ENCODE results near the gene HACD3.
"Not testable (repeated sequence)": the region's sequence is repeated elsewhere in the genome, so short reads cannot be mapped to it uniquely, and the experiment has no call there.

The HACD3 gene

GRCh38 chr15:65530318-65531111 lies at the start of gene HACD3:
TSS of gene HACD3 (plus strand) at chr15:65530463. CDS start at chr15:65530632, 169 bp downstream.
- DNase-seq, result peak; percentile 92

- no peak for DNase-seq
Observed at GRCh38 chr15:65484876-65485275, 45.4 kb upstream of the HACD3 start.

- no peak for DNase-seq
Observed at GRCh38 chr15:65494076-65494475, 36.2 kb upstream of the HACD3 start.

- no peak for DNase-seq
Observed at GRCh38 chr15:65509321-65509720, 20.9 kb upstream of the HACD3 start.

- DNase-seq, result no peak
Observed at GRCh38 chr15:65512189-65512588, 18.1 kb upstream of the HACD3 start.

- peak; percentile 82 for DNase-seq
Observed at GRCh38 chr15:65512807-65513416, 17.4 kb upstream of the HACD3 start.

- DNase-seq, result peak; percentile 97
Observed at GRCh38 chr15:65516997-65517865, 13.0 kb upstream of the HACD3 start, which contains the start of gene DPP8. TSS of gene DPP8 (minus strand) at chr15:65517689. CDS start at chr15:65512553, 5,136 bp downstream.

GRCh38 chr15:65517866-65518207 lies 12.4 kb upstream of the HACD3 start:
- no peak for DNase-seq

GRCh38 chr15:65518633-65519285 lies 11.5 kb upstream of the HACD3 start:
- no peak for DNase-seq

- no peak for DNase-seq
Observed at GRCh38 chr15:65521350-65521749, 8.9 kb upstream of the HACD3 start.

- no peak for DNase-seq
Observed at GRCh38 chr15:65524226-65524625, 6.0 kb upstream of the HACD3 start.

GRCh38 chr15:65525622-65526021 lies 4.6 kb upstream of the HACD3 start:
- no peak for DNase-seq

- DNase-seq, result no peak
Observed at GRCh38 chr15:65528461-65529060, 1.7 kb upstream of the HACD3 start.

- DNase-seq, result no peak
Observed at GRCh38 chr15:65529762-65530317, 423 bp upstream of the HACD3 start.

GRCh38 chr15:65532738-65533051 lies 2.4 kb downstream of the HACD3 start:
- peak; percentile 37 for DNase-seq

- no peak for DNase-seq
Observed at GRCh38 chr15:65533057-65533756, 2.9 kb downstream of the HACD3 start.

GRCh38 chr15:65535192-65535591 lies 4.9 kb downstream of the HACD3 start:
- DNase-seq, result no peak

- no peak for DNase-seq
Observed at GRCh38 chr15:65540314-65540713, 10.1 kb downstream of the HACD3 start.

GRCh38 chr15:65541231-65541820 lies 11.1 kb downstream of the HACD3 start:
- DNase-seq, result no peak

- no peak for DNase-seq
Observed at GRCh38 chr15:65547841-65548240, 17.6 kb downstream of the HACD3 start.

GRCh38 chr15:65549288-65549687 lies 19.0 kb downstream of the HACD3 start:
- not testable (repeated sequence) for DNase-seq
